ENCODE results near the gene FGF18. TPM values are rescaled to one million over a fixed set of nuclear protein-coding genes. Genes with fewer than 3 reads are reported as not detected.
A peak's percentile ranks its signal among the peaks of the same experiment; 100 is the strongest.
"Not testable (repeated sequence)": the region's sequence is repeated elsewhere in the genome, so short reads cannot be mapped to it uniquely, and the experiment has no call there.

FGF18 gene
- polyA plus RNA-seq, 10 donors: 8.3 to 26.6 (median 18.1) TPM

DNA sequence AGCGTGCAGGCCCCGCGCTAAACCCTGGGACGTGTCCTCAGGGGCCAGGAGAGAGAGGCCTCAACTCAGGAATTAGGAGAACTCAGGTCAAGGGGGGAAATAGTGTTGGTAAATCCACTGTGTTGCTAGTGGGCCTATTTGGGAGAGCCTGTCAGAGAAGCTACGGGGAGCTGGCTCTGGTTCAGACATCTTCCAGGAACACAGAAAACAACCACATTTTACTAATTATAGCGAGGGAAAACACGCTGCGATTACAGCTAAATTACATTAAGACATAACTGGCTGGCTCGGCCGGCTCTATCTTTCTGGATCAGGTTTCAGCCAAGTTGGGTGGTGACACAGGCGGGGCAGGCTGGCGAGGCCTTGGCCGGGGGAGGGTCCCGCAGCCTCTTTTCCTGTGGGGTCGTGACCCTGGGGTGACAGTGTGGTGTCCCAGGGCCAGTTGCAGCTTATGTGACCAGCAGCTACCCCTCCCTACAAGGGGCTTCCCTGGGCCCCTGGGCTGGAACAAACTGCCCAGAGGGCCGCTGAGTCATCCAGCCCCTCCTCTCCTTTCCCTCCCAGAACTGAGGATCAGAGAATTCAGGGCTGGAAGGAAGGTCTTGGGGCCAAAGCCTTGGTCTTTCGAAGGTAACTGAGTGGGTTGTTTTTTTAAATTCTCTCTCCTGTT lies 75.1 kb downstream of the FGF18 start:
- peak; percentile 80 to 94 (median 86) for DNase-seq

DNA sequence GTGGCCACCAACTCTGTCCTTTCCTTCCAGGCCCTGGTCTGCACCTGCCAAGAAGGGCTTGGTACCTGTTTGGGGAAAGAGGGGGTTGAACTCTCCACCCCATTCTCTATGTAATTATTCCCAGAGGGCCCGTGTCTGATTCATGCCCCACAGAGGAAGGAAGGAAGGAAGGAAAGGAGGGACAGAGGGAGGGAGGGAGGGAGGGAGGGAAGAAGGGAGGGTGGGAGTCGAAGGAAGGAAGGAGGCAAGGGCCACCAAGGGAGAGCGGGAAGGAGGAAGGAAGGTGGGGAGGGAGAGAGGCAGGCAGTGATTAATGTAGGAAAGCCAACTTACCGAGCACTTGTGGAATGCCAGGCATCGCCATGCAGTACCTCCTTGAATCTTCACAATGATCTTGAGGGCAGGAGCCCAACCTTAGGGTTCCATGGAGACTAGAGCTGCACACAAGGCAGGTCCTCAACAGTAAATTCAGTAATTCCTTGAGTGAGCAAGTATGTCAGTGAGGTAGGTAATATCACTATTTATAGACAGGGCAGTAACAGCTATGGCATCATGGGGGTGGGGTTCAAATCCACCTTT lies 75.8 kb downstream of the FGF18 start:
- no peak for DNase-seq

DNA sequence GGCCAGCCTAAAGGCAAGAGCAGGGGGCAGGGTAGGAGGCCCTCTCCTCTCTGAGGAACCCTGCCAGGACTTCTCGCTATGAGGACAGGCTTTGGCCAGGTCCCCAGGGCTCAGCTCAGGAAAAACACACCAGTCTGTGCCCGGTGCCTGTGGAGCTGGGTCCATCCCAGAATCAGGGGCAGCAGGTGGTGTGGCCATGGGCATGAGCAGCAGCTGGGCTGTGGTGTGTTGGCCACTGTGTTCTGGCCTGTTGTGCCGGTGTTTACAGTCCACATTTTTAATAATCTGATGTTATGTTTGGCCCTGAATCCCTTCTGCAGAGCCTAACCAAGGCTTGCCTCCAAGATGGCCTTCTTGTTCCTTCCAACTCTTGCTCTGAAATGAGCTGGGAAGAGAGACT lies 77.0 kb downstream of the FGF18 start:
- peak in 1 of 3 donors; percentile 69 for DNase-seq

- DNase-seq: not testable (repeated sequence)
Observed at GRCh38 chr5:171497494-171497893, 78.0 kb downstream of the FGF18 start.

- no peak for DNase-seq
Observed at GRCh38 chr5:171498166-171498565, 78.7 kb downstream of the FGF18 start.

DNA sequence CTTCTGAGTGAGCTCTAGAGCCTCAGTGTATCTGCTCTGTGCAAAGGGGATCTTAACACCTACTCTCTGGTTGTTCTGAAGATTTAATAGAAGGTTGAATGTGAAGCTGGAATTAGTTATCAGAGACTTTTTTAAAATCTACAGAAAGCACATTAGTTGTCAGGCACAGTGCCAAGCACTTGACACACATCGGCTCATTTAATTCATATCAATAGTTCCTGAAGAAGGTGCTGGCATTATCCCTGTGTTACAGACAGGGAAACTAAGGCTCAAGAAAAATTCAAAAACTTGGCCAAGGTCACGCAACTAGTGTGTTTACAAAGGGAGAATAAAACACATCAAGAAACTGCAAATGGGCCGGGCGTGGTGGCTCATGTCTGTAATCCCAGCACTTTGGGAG lies 80.2 kb downstream of the FGF18 start:
- DNase-seq: no peak

DNA sequence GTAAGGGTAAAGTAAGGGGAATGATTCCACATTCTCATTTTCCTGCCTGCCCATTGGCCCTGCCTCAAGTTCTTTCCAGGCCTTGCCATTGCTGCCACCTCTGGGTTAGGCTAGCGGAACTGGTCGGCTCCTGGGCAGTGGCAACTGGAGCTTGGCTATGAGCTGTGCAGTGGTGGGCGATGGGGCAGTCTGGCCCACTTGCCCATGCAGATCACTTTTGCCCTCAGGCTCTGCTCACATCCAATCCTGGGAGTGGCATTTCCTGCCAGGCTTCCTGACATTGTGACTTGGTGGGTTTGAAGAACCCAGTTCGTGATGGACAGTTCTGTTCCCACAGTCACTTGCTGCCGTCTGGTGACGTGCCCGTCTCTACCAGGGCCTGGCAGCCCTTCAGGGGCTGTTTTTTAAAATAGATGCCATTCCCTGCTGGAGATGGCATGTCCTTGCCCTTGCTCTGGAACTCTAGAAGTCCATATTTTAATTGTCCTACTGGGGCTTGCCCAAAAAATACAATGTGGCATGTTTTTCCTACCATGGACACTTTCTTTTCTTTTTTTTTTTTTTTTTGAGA lies 86.1 kb downstream of the FGF18 start:
- no peak for DNase-seq

DNA sequence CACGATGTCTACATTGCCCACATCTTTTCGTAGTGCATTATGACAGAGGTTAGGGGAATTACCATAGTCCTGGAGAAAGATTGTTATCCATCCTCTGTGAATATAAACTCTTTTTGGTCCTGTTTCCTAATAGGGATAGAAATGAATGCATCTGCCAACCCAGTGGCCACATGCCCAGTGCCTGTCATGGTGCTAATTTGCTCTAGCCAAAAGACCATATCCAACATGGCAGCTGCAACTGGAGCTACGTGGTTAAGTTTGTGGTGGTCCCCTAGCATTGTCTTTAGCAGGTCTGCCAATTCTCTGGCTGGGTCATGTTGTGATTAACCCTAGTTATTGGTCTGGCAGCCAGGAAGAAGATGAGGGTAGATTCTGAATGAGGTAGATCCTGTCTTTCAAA lies 87.5 kb downstream of the FGF18 start:
- DNase-seq: no peak

Other genes starting within 250 kb of the FGF18 start
- not detected for gene TLX3, start 110.4 kb upstream of the FGF18 start, polyA plus RNA-seq (ENCODE audit: insufficient read length in 10 of 10)
- 1,000 to 10,000 TPM in 7 of 10 donors, 100 to 1,000 TPM in 3; 843 to 1,538 (median 1,081) TPM for gene NPM1, start 31.8 kb upstream of the FGF18 start, polyA plus RNA-seq (ENCODE audit: insufficient read length in 10 of 10)